H1 (cell line): ENCODE measurements around the gene ABHD2. TPM values are rescaled to one million over a fixed set of nuclear protein-coding genes. Genes with fewer than 3 reads are reported as not detected.

Experiments
- KDM1A ChIP-seq: fragments of 200-600, 300-600 bp; sonication (generic); IDR thresholded peaks from 2 replicates; pipeline ENCODE4 v1.7.1; 2016; ENCODE audit warnings: mild to moderate bottlenecking, low read length, borderline replicate concordance
- KDM5A ChIP-seq: fragments of 200-600 bp; IDR thresholded peaks from 2 replicates; pipeline ENCODE4 v1.7.1; 2012; ENCODE audit warnings: mild to moderate bottlenecking, low read length, inconsistent platforms, mixed read lengths
- SRF ChIP-seq: IDR thresholded peaks from 2 replicates; pipeline ENCODE4 v1.6.1; 2011; ENCODE audit warnings: mild to moderate bottlenecking, low read depth, low read length, moderate library complexity
- polyA plus RNA-seq, 7 experiments: library from polyadenylated mRNA; depleted of rRNA in 3 of 7; stranded (reverse) in 5 of 7; unstranded in 2 of 7; fragments of >200 nt in 5 of 7; fragments of 200-250 nt in 2 of 7; gene quantifications; 1 replicate in 5 of 7; 2 replicates in 1 of 7; 4 replicates in 1 of 7; pipeline versions ENCODE4 v1.2.1 to v1.2.3, GENCODE V29; 2011 to 2013; ENCODE audit warnings: missing spikeins in 2 of 7, mixed read lengths in 2 of 7
- total RNA-seq: library from RNA; stranded (reverse); fragmentation: NEBNext Ultra II Directional; extraction: Animal tissue kit (Norgen Biotek cat#: 25700); gene quantifications from 2 replicates; pipeline ENCODE4 v1.2.1, GENCODE V29; 2021

Gene ABHD2
- total and polyA plus RNA-seq, 2 of the 8 experiments (the other 6 are each of a cell fraction or from before 2014, with no cell fraction given), result 9.1 to 23.7 TPM

DNA sequence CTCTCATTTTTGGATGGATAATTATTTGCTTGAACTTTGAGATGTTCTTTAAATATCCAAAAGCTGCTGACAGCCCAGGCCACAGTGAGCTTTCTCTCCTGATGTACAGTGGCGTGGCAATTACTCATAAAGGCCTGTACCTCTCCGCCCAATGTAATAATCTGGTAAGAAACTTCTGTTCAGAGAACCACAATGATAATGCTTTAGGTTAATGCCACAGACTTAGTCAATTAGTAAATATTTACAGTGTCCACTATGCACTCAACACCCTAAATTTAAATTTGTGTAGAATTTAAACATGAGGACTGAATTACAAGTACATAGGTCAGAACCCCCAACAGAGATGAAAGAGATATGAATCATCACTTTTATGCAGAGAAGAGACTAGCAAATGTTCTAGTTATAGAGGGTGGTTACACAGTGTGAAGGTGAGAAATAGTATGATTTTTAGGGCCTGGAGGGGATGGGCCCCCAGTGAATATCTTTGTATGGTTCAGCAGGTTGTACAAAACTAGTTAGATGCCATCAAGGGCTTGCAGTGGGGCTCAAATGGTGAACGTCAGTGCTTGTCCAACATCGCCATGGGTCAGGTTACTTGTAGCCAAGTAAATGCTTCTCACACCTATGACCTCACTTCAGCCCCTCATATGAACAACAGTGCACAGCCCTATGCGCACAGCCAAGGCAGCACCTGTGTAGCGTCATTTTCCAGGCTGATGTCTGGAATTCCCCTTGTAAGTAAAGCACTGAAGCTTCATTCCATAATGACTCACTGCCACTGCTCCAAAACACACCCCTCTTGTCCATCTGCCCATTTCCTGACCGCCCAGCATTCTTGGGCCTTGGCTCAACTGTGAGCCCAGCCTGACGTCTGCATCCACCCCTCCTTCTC, 13.3 kb downstream of the ABHD2 start (continued):
- TF ChIP-seq KDM5A (no peak), KDM1A (no peak), SRF (no peak)
